HG03460 (cell line): ENCODE data around the gene MEGF10.
A peak's percentile ranks its signal among the peaks of the same experiment; 100 is the strongest.

Source experiments
- ATAC-seq: cut with Tn5 transposase; IDR thresholded peaks from one replicate; pipeline ENCODE4 v1.9.1; 2021; ENCODE audit not compliant: unreplicated experiment

MEGF10 gene

DNA sequence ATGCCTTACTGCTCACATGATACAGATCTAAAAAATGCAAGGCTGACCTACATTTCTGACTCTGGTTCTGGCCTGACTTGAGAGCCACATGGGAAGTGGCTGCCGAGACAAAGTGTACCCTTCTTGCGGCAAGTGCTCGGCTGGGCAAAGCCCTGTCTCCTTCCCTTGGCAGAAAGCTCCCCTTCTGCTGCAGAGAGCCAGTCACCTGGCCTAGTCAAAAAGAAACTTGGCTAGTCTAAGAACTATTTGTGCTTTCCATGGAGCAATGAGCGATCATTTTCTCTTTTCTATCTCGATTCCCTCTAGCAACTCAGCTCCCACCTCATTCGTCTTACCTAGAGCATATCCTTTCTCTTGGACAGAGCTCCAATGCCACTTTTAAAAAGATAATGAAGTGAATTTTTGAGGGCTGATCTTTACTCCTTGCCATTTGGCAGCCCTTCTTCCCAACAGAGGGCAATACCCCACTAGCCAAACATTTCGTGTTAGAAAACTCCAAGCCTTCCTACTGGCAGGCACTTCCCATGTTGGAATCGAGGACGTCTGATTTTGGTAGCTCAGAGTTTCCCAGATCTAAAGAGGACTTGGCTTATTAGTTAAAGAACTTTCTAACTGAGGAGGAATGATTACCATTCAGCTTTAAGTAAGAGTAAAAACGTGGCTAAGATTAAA, 118.8 kb downstream of the MEGF10 start:
- ATAC-seq, result no peak

DNA sequence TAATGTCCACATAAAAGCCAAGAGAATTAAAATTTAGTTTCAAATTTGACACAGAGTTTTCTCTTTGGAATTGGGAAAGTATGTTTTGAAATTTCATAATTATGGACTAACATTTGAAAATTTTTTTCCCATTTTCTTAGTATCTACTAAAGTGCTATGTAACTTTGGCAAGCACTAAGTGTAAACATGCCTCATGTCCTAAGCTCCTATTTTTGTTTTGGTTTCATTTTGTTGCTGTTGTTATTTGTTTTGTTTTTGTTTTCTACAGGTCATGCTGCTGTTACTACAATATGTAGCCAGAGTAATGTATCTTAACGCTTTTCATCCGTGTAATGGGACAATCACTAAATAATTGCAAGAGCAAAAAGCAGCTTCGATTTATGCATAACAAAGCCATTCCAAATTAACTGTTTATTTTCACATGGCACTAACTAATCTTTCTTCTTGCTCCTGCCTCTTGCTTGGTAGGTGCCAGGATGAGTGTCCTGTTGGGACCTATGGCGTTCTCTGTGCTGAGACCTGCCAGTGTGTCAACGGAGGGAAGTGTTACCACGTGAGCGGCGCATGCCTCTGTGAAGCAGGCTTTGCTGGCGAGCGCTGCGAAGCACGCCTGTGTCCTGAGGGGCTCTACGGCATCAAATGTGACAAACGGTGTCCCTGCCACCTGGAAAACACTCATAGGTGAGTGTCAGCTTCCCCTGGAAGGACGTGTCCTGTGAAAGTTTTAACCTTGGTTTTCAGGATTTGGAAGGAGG, 119.5 kb downstream of the MEGF10 start:
- ATAC-seq, result no peak

DNA sequence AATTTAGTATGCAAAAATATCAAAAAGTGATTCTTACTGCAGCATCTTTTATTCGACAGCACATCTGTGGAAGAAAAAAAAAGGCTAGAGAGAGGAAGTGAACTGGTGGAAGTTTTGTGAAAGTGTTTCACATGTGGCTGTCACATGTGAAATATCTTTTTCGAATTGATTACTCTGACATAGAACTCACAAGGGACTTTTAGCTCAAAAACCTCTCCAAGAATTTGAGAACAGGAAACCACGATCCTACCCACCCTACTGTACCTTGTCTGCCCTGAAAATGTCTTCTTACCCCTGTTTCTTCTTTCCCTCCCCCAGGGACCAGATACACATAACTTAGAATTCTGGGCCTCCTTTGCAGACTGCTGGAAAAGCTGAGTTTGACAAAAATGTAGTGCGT, 120.4 kb downstream of the MEGF10 start:
- peak; percentile 84 for ATAC-seq

DNA sequence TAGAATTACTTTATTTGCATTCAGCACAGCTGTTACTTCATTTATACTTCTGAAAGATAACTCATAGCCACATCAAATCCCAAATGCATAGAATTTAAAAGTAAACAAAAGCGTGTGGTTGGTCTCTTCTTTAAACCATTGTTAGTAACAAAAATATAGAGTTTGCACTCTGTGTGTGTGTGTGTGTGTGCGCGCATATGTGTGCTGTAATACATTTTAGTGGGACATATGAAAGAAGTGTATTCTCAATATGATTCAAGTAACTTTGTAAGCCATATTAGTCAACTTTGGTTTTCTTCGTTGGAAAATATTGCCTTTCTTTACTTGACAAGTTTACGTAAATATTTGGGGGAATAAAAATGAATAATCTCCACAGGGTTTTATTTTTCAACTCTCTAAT, 120.8 kb downstream of the MEGF10 start:
- ATAC-seq, result no peak

DNA sequence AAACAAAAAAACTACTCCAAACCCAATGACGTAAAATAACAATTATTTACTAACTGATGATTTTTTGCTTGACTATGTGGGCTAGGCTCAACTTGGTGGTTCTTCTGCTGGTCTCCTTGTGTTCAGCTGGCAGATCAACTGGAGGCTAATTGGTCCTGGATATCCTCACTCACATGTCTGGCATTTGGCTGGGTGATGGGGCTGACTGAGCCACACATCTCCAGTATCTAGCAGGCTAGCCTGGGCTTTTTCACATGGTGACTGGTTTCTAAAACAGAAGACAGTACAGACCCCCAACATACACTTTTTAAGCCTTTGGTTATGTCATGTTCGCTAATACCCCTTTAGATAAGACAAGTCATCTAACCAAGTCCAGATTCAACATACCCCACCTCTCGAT, 122.1 kb downstream of the MEGF10 start:
- no peak for ATAC-seq

DNA sequence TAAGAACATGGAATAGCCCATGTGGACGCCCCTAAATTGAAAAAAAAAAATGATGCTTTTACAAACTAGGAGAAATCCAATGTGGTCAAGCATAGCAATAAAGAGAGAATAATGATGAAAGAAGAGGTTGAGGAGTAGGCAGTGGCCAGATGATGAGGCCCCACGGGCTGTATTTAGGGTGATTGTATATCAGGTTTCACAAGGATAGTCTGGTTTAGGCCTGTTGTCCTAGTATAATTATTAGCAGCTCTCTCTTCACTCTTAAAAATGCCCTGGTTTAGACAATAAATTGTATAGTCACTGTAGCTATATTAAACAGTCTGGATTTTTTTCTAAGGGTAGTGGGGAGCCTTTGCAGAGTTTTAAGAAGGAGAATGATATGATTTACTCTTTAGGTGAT, 124.4 kb downstream of the MEGF10 start:
- no peak for ATAC-seq

DNA sequence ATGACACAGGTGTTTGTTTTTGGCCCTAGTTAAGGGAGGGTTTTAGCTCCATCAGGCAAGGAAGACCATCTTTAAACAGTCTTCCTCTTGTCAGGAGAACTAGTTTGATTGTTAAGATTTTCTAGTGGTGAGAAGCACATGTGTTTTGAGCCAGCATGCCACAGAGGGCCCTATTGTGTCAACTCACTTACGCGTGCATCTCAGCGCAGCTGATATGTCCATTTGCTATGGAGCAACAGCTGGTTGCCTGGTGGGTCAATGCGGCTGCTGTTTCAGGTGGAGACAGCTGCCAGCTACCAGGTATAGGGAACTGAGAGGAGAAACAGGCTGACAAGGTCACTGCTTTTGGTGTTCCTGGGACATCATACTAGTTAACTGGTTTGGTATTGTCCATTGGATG, 126.3 kb downstream of the MEGF10 start:
- no peak for ATAC-seq

DNA sequence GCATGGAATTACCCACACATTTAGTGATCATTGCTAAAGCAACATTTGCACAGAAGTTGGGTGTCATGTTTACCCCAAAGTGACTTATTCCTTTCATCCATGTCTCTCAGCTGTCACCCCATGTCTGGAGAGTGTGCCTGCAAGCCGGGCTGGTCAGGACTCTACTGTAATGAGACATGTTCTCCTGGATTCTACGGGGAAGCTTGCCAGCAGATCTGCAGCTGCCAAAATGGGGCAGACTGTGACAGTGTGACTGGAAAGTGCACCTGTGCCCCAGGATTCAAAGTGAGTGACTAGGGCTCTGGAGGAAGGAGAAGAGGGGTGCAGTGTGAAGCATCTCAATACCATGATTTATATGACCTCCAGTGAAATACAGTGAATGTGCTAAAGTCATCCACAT, 126.9 kb downstream of the MEGF10 start:
- ATAC-seq, result no peak

DNA sequence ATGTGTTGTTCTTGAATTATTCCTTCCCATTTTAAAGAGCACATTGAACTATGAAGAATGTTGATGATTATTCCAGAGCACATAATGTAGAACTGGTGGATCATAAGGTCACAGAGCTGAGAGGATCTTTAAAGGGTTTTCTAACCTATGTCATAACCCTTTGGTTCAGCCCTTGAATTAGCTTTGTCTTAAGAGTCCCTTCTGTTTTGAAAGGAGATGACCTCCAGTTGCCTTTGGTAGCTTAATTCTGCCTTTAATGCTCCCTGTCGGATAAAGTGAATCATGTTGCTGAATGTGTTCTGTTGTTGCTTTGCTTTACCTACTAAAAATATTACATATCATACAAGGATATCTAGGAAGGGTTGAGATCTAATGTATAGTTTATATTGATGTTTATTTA, 127.8 kb downstream of the MEGF10 start:
- no peak for ATAC-seq

DNA sequence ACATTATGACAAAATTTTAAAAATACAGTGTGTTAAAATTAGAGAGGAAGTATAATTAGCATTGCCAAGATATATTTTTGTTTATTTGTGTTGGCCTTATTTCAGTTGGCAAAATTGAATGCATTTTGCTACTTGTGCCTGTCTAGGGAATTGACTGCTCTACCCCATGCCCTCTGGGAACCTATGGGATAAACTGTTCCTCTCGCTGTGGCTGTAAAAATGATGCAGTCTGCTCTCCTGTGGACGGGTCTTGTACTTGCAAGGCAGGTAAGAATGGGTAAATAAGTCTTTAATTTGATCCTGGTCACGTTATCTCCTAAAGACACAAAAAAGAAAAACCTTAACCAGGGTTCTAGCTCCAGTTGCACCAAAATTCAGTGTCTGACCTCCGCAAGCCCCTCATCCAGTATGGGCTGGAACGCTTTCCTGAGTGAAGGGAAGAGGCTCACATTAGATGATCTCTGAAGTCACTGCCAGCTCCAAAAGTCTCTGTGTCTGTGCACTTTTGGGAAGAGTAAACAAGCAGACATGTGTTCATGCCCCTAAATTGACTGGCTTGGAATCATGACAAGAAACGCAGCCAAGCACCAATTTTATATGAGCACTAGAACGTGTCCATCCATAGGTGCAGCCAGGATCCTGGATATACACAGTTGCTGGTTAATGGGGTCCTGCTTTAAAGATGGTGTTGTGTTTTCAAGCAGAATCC, 128.5 kb downstream of the MEGF10 start:
- ATAC-seq, result no peak

DNA sequence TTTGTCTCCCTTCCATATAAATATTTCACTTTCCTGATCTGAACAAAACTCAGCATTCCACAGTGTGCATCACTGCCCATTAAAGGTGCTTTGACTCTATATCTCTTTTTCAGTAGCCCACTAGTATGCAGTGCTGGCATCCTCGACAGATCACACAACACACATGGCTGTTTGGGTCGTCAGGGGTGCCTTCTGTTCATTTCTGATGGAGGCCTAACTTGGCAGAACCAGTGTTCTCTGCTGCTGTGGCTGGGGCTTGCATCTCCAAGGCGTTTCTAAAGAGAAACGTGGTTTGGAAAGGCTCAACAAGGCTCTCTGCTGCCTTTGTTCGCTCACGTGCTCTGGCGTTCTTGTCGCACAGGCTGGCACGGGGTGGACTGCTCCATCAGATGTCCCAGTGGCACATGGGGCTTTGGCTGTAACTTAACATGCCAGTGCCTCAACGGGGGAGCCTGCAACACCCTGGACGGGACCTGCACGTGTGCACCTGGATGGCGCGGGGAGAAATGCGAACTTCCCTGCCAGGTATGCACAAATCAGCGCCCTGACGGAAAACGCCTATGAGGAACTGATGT, 129.2 kb downstream of the MEGF10 start:
- no peak for ATAC-seq

DNA sequence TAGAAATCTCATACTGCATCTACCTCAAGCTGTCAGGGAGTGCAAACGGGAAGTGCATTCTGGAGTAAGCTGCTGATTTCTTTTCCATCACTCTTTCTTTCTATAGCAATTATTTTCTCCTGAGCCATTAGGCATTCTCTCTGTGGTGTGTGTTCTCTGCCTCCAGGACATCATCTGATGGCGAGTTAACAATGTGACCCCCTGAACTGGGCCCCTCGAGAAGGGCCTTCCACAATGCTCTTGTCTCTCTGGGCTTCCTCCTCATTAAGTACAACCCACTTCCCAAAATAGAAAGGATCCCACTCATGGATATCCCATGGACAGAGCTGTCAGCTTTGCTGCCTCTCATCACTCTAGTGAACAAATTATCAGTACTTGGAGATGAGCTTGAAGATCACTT, 130.2 kb downstream of the MEGF10 start:
- no peak for ATAC-seq

DNA sequence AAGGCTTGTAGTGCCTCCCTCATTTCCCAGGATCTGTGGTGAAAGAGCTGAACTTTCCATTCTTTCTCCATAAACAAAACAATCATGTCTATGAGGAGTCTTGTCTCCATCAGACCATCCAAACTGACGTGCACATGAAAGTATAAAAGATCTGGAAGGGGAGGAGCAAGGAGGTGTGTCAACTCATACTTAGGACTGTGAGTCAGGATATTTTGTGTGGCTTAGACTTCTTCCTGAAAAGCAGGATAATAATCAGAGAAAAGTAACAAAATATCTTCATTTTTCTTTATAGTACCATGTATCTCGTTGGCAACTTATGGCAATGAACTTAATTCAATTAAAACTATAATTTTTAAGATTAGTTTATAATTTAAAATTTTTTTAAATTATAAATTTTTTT, 130.9 kb downstream of the MEGF10 start:
- ATAC-seq, result no peak

DNA sequence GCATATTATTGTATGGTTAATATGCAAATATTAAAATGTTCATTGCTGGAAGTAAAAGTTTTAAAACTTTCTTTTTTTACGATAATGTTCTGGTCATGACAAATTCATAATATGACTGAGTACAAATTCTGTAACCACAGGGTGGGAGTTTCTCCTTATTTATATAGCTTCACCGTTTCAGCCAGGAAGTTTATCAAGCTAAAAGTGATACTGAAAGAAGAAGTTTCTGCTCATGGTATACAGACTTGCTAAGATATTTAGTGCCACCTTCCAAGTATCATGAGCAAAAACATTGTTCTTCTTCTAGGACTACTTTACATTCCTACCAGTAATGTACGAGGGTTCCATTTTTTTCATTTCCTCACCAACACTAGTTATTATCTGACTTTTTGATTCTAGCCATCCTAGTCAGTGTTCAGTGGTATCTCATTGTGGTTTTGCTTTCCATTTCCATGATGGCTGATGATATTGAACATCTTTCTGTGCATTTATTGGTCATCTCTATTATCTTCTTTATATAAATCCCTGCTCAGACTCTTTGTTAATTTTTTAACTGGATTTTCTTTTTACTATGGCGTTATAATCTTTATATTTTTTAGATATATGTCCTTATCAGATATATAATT, 132.7 kb downstream of the MEGF10 start:
- ATAC-seq, result peak; percentile 74

DNA sequence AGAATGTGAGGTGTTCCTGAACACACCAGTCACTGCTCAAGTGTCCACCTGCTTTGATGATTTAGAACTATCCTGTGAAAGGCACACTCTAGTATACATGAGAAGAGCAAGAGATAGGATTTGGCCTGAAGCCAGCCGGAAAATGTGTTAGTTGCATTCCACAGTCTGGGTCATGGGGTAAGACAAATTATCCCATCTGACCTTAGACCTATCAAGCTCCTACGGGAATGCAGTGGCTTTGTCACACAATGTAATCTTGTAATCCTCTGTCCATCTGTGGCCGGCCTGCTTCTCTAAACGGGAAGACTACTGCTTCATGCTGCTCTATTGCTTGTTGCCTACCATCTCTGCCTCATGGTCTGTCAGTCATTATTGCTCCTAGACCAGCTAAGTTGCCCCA, 134.4 kb downstream of the MEGF10 start:
- no peak for ATAC-seq

DNA sequence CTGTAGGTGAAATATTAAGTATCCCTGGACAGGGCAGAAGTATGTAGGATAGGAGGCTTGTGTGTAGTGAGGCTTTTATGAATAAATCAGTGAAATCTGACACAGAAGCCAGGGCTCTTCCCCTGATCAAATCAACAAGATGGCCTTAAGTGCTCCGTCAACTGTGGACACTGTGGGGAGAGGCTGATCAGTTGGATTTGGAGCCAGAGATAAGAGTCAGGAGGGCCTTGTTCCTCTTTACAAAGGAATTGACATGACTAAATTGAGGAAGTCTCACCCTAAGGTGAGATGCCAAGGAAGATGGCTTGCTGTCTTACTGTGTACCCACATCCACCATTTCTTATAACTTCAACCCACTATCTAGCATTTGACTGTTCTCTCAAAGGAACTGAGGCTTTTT, 135.3 kb downstream of the MEGF10 start:
- no peak for ATAC-seq

DNA sequence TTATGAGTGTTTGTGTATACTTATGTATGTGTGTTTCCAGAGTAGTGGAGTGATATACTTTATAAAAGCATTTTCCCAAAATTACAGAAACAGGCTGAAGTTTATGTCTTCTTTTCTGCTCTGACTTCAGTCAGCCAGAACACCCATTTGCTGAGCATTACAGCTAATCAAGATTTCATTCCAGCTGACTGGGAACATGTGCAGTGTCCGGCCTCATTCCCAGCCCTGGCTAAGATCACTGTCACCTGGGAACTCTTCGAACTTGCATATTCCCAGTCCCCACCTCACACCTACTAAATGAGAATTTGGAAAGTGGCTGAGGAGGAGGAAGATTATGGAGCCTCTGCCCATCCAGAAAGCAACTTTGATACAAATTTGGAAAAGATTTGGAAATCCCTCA, 136.1 kb downstream of the MEGF10 start:
- no peak for ATAC-seq

DNA sequence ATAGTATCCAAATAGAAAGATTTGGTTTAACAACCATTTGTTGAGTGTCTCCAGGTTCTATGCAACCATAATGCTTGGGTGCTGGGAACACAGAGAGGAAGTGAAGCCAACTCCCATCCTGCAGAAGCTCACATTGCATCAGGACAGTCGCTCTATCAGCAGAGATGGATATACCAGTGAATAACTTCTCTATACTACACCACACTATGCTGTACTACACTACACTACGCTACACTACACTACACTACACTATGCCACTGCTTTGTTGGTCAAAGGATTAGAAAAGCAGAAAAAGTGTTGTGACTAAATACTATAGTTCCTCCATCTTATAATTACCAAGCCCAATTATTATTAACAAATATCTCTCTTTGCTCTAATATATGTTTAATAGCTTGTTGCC, 137.7 kb downstream of the MEGF10 start:
- ATAC-seq, result no peak

DNA sequence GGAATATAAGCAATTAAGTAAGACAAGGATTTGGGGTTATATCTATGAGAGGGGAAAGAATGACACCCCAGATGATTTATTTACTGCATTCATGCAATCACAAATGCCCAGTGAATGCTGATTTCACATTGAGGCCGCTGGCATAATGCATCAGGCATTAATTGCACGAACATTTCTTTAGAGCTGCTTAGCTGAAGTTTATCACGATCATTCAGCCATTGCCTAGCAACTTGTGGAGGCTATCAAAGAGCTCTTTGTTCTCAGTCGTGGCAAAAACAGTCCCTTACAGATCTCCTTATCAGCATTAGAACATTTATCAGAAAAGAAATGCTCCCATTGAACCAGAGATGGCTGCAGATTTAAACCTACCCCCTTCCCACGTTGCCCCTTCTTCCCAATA, 138.2 kb downstream of the MEGF10 start:
- ATAC-seq, result no peak

DNA sequence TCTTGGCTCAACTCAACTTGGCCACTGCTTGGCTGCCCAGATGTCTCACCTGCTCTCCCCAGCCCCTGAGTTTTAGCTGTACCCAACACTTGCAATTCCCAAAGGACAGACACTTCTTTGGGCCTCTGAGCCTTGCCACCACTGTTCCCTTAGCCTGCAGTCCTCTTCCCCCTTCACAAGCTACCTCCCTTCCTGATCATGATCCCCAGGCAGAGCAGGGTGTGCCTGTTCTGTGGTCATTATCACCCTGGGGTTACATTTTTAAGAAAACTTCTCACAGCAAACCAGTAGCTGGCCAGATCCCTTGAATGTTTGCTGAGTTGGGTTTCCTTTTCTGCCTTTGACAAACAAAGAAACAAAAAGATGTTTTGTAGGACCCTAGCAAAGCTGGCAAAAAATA, 139.3 kb downstream of the MEGF10 start:
- ATAC-seq, result no peak

DNA sequence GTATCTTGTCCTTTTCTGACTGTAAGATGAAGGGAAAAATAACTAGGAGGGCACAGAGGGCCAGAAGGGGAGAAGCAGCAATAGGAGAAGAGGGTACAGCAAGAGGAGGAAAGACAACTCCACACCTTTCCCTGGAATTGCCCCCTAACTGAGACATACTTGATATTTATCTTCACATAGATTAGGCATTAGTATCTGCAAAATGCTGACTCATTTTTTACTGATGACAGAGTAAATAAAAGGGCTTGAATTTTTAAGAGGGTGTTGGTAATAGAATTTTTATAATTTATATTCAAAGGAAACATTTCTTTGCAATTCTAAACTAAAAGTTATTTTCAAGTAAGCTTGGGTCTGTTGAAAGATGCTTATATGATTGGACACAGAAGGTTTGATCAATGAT, 140.0 kb downstream of the MEGF10 start:
- no peak for ATAC-seq
